Activated naive CD4-positive, alpha-beta T cell treated with anti-CD3 and anti-CD28 coated beads, Interleukin-2, amount 50 U/mL, for 16 hours (primary cell): ENCODE results near the gene ACTN3.
"Not testable (repeated sequence)": the region's sequence is repeated elsewhere in the genome, so short reads cannot be mapped to it uniquely, and the experiment has no call there.

Experiments used
- DNase-seq: peaks from one replicate; pipeline ENCODE4 v3.0.0-alpha.2; 2020

Gene ACTN3

DNA sequence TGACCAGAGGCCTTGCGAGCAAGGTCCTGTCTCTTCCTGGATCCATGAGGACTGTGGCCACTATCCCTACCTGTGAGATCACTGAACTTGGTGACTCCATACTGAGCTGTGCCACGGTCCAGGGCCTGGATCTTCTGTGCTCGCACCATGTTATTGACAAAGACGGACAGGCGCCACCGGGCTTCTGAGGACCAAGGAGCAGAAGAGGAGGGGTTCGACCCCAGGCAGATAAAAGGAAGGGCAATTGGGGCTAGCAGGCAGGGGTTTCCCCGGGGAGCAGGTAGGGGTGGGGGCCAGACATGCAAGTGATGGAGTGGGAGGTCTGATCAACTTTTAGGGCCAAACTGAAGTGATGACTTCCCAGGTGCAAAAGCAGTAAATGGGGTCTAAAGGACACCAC lies 19.5 kb downstream of the ACTN3 start:
- DNase-seq = no peak

DNA sequence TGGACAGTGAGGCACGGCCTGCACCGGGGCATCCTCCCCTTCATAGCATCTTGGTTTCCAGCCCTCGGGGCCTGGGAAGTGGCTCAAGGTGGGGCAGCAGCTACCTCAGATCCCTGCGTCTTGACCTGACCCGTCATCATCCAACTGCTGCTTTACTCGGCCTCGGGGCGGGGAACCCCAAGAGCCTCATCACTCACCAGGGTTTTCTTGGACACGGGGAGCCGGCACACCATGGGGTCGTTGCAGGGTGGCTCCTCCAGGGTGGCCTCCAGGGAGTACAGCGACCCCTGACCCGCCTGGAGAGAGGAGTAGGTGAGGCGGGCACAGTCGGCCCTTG lies 21.1 kb downstream of the ACTN3 start:
- DNase-seq = no peak

DNA sequence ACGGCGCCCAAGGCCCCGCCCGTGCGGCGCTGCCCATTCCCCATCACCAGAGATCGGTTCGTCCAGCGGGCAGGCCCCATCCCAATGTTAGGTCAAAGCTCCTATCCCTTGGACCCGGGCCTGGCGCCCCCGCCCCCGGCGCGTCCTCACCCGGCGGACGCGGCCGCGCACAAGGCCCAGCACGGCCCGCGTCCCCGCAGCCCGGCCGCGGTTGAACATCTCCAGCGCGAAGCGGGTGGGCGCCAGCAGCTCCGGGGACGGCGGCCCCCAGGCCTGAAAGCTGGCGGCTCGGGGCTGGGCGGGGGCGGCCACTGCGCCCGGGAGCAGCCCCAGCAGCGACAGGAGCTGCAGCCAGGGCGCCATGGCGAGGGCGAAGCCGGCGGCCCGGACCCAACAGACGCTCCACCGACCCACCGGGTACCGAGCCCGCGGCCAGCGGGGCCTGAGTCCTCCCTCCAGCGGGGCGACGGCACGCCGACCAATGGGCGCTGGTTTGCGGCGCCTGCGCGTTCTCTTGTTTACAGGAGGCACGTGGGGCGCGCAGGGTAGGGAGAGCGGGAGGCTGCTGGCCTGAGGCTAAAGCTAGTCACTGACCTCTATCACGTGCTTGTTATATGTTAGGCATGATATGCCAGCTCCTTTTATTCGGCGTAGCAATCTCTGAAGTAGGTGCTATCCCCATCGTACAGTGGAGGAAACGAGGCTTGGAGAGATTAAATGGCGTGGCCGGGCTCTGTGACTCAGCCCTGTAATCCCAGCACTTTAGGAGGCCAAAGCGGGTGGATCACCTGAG lies 21.6 kb downstream of the ACTN3 start, which contains the start of gene CTSF:
CTSF (minus strand) TSS at position 483 of the 793 bp plus-strand sequence; CDS start at position 363, 120 bp downstream.
- peak; percentile 72 for DNase-seq

GRCh38 chr11:66569076-66569475 lies 22.4 kb downstream of the ACTN3 start:
- DNase-seq = no peak

- no peak for DNase-seq
Observed at GRCh38 chr11:66570079-66570849, 23.6 kb downstream of the ACTN3 start.

GRCh38 chr11:66570850-66571180 lies 24.1 kb downstream of the ACTN3 start:
- no peak for DNase-seq

DNA sequence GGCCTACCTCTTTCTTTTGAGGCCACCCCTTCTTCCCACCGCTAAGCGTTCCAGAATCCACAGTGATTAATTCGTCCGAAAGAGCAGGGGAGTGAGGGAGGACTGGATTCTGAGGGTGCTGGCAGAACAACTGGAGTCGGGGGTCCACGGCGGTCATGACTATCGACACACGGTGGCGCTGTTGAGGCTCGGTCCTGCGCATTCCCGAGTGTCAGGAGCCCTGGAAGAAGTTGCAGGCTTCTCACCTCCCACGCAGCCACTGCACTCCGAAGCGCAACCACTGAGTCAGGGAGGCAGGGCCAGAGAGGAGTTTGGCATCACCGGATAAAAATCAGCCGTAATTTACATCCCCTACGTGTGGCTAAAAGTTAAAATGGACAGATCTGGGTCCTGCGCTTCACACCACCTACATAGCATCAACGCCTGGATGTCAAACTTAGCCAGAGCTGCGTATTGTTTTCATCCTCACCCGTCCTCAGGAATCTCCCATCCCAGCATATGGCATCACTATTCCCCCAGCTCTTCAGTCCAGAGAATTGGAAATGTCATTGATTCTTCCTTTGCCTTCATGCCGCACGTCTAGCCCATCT lies 32.4 kb downstream of the ACTN3 start:
- DNase-seq = peak; percentile 76

DNA sequence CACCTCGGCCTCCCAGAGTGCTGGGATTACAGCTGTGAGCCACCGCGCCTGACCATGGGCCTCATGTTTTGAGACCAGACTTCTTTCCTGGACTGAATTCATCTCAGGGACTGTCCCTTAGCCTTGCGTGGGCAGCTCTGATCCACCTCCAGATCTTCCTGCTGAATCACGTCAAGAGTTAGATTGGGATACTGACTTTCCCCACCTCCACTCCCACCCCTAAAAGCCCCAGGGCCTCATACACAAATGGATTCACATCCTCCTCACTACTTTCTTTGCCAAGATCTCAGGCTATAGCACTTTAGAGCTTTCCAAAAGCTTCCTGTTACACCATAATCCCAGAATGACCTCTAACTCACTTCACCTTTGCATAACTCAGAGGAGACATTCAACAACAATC lies 34.1 kb downstream of the ACTN3 start:
- DNase-seq = no peak

- DNase-seq = no peak
Observed at GRCh38 chr11:66581261-66581660, 34.6 kb downstream of the ACTN3 start.

DNA sequence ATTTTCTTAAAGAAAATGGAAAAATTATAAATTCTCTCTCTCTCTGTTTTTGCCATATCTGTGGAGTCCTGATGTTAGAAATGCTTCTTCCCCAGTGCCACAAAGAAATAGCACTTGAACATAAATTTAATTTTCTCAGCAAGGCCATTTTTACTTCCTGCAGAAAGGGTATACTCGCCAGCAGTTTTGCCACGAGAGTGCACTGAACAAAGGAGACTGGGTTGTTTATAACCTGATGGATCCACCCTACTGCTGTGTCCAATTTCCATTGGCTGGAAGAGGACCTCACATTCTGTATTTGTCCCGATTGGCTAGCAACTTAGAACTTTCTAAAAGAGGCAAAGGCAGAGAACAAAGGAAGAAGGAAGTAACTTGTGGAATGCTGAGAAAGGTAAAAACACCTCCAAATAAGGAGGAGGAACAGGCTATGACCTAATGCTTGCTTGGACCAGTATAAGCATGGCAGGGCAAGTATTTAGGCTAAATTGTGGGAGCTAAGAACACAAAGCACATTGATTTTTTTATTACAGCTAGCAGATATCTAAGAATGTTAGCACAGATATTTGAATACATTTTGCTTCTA lies 36.0 kb downstream of the ACTN3 start:
- DNase-seq = not testable (repeated sequence)

DNA sequence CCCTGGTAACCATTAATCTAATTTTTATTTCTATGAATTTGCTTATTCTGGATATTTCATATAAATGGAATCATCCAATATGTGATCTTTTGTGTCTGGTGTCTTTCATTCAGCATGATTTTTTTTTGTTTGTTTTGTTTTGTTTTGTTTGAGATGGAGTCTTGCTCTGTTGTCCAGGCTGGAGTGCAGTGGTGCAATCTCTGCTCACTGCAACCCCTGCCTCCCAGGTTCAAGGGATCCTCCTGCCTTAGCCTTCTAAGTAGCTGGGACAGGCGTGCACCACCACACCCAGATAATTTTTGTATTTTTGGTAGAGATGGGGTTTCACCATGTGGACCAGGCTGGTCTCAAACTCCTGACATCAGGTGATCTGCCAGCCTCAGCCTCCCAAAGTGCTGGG lies 38.7 kb downstream of the ACTN3 start:
- DNase-seq = not testable (repeated sequence)

DNA sequence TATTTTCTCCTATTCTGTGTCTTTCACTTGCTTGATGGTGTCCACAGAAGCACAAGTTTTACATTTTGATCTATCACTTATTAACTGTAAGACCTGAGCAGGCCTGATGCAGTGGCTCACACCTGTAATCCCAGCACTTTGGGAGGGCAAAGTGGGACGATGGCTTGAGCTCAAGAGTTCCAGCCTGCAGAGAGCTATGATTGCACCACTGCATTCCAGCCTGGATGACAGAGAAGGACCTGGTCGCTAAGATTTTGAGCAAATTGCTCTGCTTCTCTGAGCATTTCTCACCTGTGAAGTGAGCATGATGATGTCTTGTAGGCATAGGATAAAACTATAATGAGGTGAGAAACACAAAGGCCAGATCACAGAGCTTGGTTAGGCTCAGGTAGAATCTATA lies 39.4 kb downstream of the ACTN3 start:
- DNase-seq = no peak

DNA sequence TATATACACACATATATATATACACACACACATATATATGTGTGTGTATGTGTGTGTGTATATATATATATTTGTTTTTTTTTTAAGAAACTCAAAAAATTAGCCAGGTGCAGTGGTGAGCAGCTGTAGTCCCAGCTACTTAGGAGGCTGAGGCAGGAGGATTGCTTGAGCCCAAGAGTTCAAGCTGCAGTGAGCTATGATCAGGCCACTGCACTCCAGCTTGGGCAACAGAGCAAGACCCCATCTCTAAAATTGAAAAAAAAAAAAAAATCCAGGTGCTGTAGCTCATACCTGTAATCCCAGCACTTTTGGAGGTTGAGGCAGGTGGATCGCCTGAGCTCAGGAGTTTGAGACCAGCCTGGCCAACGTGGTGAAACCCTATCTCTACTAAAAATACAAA lies 42.6 kb downstream of the ACTN3 start:
- not testable (repeated sequence) for DNase-seq

DNA sequence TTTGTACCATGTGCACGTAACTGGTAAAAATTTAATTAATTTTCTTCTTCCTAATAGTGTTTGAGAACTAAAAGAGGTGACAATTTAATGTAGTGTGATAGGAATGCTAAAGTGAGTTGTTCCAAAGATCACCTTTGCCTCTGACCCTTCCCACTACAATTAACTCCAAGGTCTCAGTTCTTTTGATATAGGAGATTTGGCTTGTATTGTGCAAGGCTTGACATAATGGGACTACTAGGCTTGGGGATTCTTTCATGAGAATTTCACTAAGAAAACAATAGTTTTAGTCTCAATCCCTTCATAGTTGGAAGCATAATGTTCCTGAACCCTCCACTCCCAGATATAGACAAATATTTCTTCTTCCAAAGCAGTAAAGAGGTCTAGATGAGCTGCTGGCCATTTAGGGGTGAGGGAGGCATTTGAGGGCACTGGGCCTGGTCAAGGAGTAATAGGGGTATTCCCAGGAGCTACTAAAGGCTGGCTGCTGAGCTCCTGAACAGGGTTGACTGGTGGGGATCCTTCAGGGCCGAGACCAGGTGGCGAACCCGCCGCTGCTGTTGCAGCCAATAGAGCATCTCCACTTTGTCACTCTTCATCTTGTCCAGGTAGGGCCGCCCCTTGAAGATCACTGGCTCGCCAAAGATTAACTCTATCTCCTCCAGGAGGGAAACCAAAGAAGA lies 43.4 kb downstream of the ACTN3 start:
- no peak for DNase-seq

GRCh38 chr11:66591175-66591574 lies 44.5 kb downstream of the ACTN3 start:
- no peak for DNase-seq

DNA sequence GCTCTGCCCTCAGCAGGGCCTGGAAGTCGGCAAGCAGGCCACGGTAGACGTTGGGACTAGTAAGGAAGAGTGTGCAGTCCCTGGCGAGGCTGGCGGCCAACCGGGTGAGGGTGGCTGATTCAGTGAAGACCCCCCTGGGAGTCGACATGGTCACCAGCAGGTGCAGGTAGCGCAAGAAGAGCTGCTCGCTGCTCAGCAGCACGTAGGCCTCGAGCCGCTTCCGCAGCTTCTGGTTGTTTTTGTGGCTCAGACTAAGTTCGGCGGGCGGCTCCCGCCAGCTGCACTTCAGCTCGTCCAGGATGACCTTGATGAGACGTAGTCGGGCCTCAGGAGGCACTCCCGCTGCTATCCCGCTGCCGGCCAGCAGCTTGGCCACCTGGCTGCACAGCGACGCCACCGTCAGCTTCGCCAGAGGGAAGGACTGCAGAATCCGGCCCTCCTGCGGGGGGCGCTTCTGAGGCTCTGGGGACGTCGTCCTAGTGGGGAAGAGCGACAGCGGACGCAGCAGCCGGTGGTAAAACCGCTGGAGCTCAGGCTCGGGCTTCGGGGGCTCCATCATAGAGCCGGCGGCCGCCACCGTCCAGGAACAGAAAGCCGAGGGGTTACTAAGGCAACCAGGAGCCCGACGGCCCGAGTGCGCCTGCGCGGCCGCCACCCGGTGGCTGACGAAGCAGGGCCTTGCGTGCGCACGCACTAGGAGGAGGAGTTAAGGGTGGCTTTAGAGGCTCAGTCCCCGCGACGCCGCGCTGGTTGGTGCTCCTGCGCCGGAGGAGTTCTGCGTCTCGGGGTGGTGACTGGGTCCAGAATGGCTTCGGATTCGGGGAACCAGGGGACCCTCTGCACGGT lies 46.0 kb downstream of the ACTN3 start, which contains the start of the genes CCDC87 and CCS:
CCDC87 (minus strand) TSS at position 607 of the 846 bp plus-strand sequence; CDS start at position 559, 48 bp downstream.
CCS (plus strand) TSS at position 729 of the 846 bp plus-strand sequence; CDS start at position 806, 77 bp downstream.
- peak; percentile 99 for DNase-seq

- DNase-seq = no peak
Observed at GRCh38 chr11:66593303-66593635, 46.6 kb downstream of the ACTN3 start.

- no peak for DNase-seq
Observed at GRCh38 chr11:66593650-66594049, 46.9 kb downstream of the ACTN3 start.

- DNase-seq = no peak
Observed at GRCh38 chr11:66595245-66595904, 48.7 kb downstream of the ACTN3 start.

- no peak for DNase-seq
Observed at GRCh38 chr11:66598993-66599392, 52.3 kb downstream of the ACTN3 start.

- no peak for DNase-seq
Observed at GRCh38 chr11:66600219-66600618, 53.5 kb downstream of the ACTN3 start.
